ENCODE measurements around the gene MAD2L2.

The MAD2L2 gene

DNA sequence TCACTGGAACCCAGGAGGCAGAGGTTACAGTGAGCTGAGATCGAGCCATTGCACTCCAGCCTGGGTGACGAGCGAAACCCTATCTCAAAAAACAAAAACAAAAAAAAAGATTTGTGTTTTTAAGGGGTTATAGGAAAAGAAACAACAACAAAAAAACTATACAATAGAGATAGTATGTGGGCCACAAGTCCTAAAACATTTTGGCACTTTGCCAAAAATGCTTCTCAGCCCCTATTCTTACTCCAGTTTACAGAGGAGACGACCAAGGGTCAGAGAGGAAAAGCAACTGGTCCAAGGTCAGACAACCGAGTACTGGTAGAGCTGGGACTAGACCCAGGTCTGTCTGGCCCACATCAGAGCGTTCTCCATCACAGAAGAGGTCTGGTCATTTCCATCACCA is 23.3 kb downstream of the MAD2L2 start:
- H2BK5ac ChIP-seq (ENCODE audit: low read length): no peak overlapping the region
- H3K27ac ChIP-seq (replicated peaks; ENCODE audit: low read length): no peak overlapping the region
- H3K9me3 ChIP-seq (replicated peaks in 1 of 2; ENCODE audit: control insufficient read depth in 2 of 2, insufficient read depth in 1 of 2, low read depth in 1 of 2, low read length in 2 of 2): no peaks in the 10 kb centered on the region
- no peak overlapping the region for H3K23ac ChIP-seq (ENCODE audit: low read depth, low read length, poor library complexity)
- H3K9ac ChIP-seq (ENCODE audit: low read depth, low read length, poor library complexity): no peak overlapping the region
- no peak overlapping the region for H3K4ac ChIP-seq (ENCODE audit: low read length)
- H3K27me3 ChIP-seq (ENCODE audit: control insufficient read depth in 3 of 3, insufficient read depth in 3 of 3, low read depth in 1 of 3, low read length in 3 of 3): peaks cover 2 to 18% (median 11%) of the 10 kb centered on the region in 3 experiments
- H4K8ac ChIP-seq (ENCODE audit: low read depth, low read length): no peak overlapping the region
- H3K18ac ChIP-seq (ENCODE audit: low read length): no peak overlapping the region
- no CpG with 5 or more reads among the region's 6 CpGs for WGBS, 2 donors (ENCODE audit: extremely low coverage in 2 of 2, insufficient read length in 2 of 2, insufficient replicate concordance in 1 of 2)
- no peak overlapping the region for H2BK12ac ChIP-seq (ENCODE audit: low read length)
- H2AK5ac ChIP-seq (ENCODE audit: low read depth, low read length): no peak overlapping the region
- H2BK15ac ChIP-seq (ENCODE audit: low read length): no peak overlapping the region
- no peak overlapping the region for H3K4me3 ChIP-seq (ENCODE audit: low read length in 2 of 2)
- H3K4me2 ChIP-seq (ENCODE audit: insufficient read depth, low read length, poor library complexity, severe bottlenecking): no peak overlapping the region
- peaks cover 10 to 28% of the 10 kb centered on the region in 2 donors for H3K36me3 ChIP-seq (replicated peaks in 1 of 2; ENCODE audit: control insufficient read depth in 2 of 2, insufficient read depth in 2 of 2, low read length in 2 of 2)
- H3K14ac ChIP-seq (ENCODE audit: low read length): no peak overlapping the region
- no peak for DNase-seq (ENCODE audit: low spot score)
- no peak overlapping the region for H4K91ac ChIP-seq (ENCODE audit: low read depth, low read length, poor library complexity)
- no peak overlapping the region for H2AFZ ChIP-seq (ENCODE audit: low read length)
- peaks cover 2% of the 10 kb centered on the region for H3K79me1 ChIP-seq (ENCODE audit: low read depth, low read length)
- H2BK120ac ChIP-seq (ENCODE audit: low read depth, low read length): no peak overlapping the region
- H3K4me1 ChIP-seq (ENCODE audit: control insufficient read depth in 2 of 2, insufficient read depth in 1 of 2, low read depth in 1 of 2, low read length in 2 of 2): peaks cover 7 to 11% of the 10 kb centered on the region in 2 donors

DNA sequence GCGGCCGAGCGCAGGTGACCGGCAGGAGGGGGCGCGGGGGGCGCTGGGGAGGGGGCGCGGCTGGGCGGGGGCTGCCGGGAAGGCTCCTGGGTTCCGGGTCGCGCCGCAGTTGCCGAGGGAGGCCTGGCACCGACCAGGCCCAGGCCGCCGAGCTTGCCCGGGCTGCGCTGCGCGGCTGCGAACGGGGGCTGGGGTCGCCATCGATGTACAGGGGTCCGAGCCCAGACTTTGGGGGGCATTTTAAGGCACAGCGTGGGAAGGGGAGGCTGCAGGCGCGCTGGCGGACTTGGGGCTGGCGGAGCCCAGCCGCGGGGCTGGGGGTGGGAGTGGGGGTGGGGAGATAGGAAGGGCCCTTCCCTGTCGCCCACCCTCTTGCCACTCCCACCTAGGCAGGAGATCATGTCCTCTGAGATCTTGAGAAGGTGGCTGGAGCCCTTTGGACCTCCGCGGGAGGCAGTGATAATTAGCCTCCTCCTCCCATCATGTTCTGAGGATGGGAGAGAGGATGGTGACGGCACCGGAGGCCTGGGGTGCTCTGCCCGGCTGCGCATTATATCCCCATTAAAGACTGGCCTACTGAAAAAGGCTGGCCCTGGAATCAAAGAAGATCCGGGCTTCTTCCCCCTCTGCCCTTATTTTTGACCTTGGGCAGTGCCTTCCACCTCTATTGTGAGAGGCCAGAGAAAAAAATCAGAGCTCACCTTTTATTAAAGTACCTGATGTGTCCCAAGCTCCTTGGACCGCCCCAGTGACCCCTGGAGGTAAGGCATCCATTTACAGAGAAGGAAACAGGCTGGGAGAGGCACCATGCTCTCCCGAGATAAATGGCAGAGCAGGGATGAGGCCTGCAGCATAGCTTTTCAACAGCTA is 25.8 kb downstream of the MAD2L2 start:
- no peak overlapping the region for H4K8ac ChIP-seq (ENCODE audit: low read depth, low read length)
- H2AK5ac ChIP-seq (ENCODE audit: low read depth, low read length): no peak overlapping the region
- H3K9me3 ChIP-seq (replicated peaks in 1 of 2; ENCODE audit: control insufficient read depth in 2 of 2, insufficient read depth in 1 of 2, low read depth in 1 of 2, low read length in 2 of 2): no peaks in the 10 kb centered on the region
- no peaks in the 10 kb centered on the region for H3K79me1 ChIP-seq (ENCODE audit: low read depth, low read length)
- peak overlapping the region; percentile 94 for H3K4me2 ChIP-seq (ENCODE audit: insufficient read depth, low read length, poor library complexity, severe bottlenecking)
- peak overlapping the region; percentile 73 for H2BK15ac ChIP-seq (ENCODE audit: low read length)
- H3K4me1 ChIP-seq (ENCODE audit: control insufficient read depth in 2 of 2, insufficient read depth in 1 of 2, low read depth in 1 of 2, low read length in 2 of 2): peaks cover 7 to 16% of the 10 kb centered on the region in 2 donors
- peak overlapping the region; percentile 75 for H2AFZ ChIP-seq (ENCODE audit: low read length)
- no peak for DNase-seq (ENCODE audit: low spot score)
- no peak overlapping the region for H4K91ac ChIP-seq (ENCODE audit: low read depth, low read length, poor library complexity)
- WGBS, 2 donors (ENCODE audit: extremely low coverage in 2 of 2, insufficient read length in 2 of 2, insufficient replicate concordance in 1 of 2): no CpG with 5 or more reads among the region's 45 CpGs
- H3K27me3 ChIP-seq (ENCODE audit: control insufficient read depth in 3 of 3, insufficient read depth in 3 of 3, low read depth in 1 of 3, low read length in 3 of 3): peaks cover 4 to 43% (median 30%) of the 10 kb centered on the region in 3 experiments
- H3K9ac ChIP-seq (ENCODE audit: low read depth, low read length, poor library complexity): peak overlapping the region; percentile 16
- H3K14ac ChIP-seq (ENCODE audit: low read length): peak overlapping the region; percentile 44
- H2BK12ac ChIP-seq (ENCODE audit: low read length): no peak overlapping the region
- no peak overlapping the region for H3K27ac ChIP-seq (replicated peaks; ENCODE audit: low read length)
- no peak overlapping the region for H3K23ac ChIP-seq (ENCODE audit: low read depth, low read length, poor library complexity)
- no peak overlapping the region for H2BK120ac ChIP-seq (ENCODE audit: low read depth, low read length)
- H3K36me3 ChIP-seq (replicated peaks in 1 of 2; ENCODE audit: control insufficient read depth in 2 of 2, insufficient read depth in 2 of 2, low read length in 2 of 2): peaks cover 5 to 16% of the 10 kb centered on the region in 2 donors
- no peak overlapping the region for H3K4ac ChIP-seq (ENCODE audit: low read length)
- H2BK5ac ChIP-seq (ENCODE audit: low read length): no peak overlapping the region
- H3K4me3 ChIP-seq (ENCODE audit: low read length in 2 of 2): peak overlapping the region; percentile 74 to 87
- H3K18ac ChIP-seq (ENCODE audit: low read length): peak overlapping the region; percentile 92

DNA sequence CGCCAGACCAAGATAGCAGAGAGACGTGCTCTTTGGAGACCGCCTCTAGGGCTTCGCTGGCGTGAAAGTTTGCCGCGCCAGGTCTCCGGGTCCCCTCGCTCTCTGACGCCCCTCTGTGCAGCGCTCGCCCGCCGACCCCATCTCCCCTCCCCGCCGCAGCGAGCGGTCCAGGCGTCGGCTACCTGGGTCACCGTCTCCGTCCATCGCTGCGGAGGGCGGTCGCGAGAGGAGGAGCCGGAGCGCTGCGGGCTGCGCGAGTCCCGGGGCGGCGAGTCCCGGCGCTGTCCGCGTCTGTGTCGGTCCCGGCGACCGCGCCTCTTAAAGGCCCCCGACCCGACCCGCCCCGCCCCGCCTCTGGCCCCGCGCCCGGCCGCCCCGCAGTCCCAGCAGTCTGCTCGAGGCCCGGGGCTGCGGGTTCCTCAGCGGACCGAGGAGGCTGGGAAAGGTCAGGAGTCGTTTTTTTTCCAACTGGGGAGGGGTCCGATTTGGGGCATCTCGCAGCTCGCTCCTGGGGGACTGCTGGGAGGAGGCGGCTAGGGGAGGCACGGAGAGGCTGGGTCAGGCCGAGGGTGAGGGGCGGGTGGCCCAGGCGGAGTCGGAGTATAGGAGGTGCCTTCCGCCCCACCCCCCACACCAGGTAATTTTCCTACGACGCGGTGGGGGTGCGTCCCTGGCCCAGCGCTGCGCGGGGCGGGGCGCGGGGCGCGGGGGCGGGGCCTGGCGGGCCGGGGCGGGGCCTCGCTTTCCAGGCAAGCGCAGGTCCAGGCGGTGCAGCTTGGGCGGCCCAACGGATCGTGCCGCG is 26.6 kb downstream of the MAD2L2 start, which contains the start of the genes FBXO2 and FBXO44:
TSS of gene FBXO2 (minus strand) at position 293 of the 802 bp plus-strand sequence. CDS start at position 204, 89 bp downstream.
TSS of gene FBXO44 (plus strand) at position 741 of the 802 bp plus-strand sequence. CDS start 959 bp downstream, outside the sequence.
- no CpG with 5 or more reads among the region's 94 CpGs for WGBS, 2 donors (ENCODE audit: extremely low coverage in 2 of 2, insufficient read length in 2 of 2, insufficient replicate concordance in 1 of 2)
- H2AFZ ChIP-seq (ENCODE audit: low read length): peak within 1 kb of the TSS; percentile 94
- H3K9me3 ChIP-seq (replicated peaks in 1 of 2; ENCODE audit: control insufficient read depth in 2 of 2, insufficient read depth in 1 of 2, low read depth in 1 of 2, low read length in 2 of 2): no peaks in the 10 kb centered on the region
- H3K4me2 ChIP-seq (ENCODE audit: insufficient read depth, low read length, poor library complexity, severe bottlenecking): peak within 1 kb of the TSS; percentile 94
- H3K4ac ChIP-seq (ENCODE audit: low read length): no peak within 1 kb of the TSS
- H3K4me1 ChIP-seq (ENCODE audit: control insufficient read depth in 2 of 2, insufficient read depth in 1 of 2, low read depth in 1 of 2, low read length in 2 of 2): peaks cover 7 to 20% of the 10 kb centered on the region in 2 donors
- H4K91ac ChIP-seq (ENCODE audit: low read depth, low read length, poor library complexity): no peak within 1 kb of the TSS
- H3K9ac ChIP-seq (ENCODE audit: low read depth, low read length, poor library complexity): peak within 1 kb of the TSS; percentile 80
- H2BK12ac ChIP-seq (ENCODE audit: low read length): no peak within 1 kb of the TSS
- peak within 1 kb of the TSS; percentile 96 for H2AK5ac ChIP-seq (ENCODE audit: low read depth, low read length)
- H2BK5ac ChIP-seq (ENCODE audit: low read length): peak within 1 kb of the TSS; percentile 46
- H3K23ac ChIP-seq (ENCODE audit: low read depth, low read length, poor library complexity): no peak within 1 kb of the TSS
- H3K14ac ChIP-seq (ENCODE audit: low read length): peak within 1 kb of the TSS; percentile 94
- no peak within 1 kb of the TSS for H4K8ac ChIP-seq (ENCODE audit: low read depth, low read length)
- H2BK120ac ChIP-seq (ENCODE audit: low read depth, low read length): no peak within 1 kb of the TSS
- H3K4me3 ChIP-seq (ENCODE audit: low read length in 2 of 2): peak within 1 kb of the TSS; percentile 74 to 88
- H3K36me3 ChIP-seq (replicated peaks in 1 of 2; ENCODE audit: control insufficient read depth in 2 of 2, insufficient read depth in 2 of 2, low read length in 2 of 2): peaks cover 5 to 10% of the 10 kb centered on the region in 2 donors
- H3K27ac ChIP-seq (replicated peaks; ENCODE audit: low read length): no peak within 1 kb of the TSS
- peak; percentile 54 for DNase-seq (ENCODE audit: low spot score)
- peak within 1 kb of the TSS; percentile 92 for H3K18ac ChIP-seq (ENCODE audit: low read length)
- H2BK15ac ChIP-seq (ENCODE audit: low read length): peak within 1 kb of the TSS; percentile 88
- peaks cover 4 to 51% (median 38%) of the 10 kb centered on the region in 3 experiments for H3K27me3 ChIP-seq (ENCODE audit: control insufficient read depth in 3 of 3, insufficient read depth in 3 of 3, low read depth in 1 of 3, low read length in 3 of 3)
- no peaks in the 10 kb centered on the region for H3K79me1 ChIP-seq (ENCODE audit: low read depth, low read length)

Data from neuronal stem cell (in vitro differentiated cells).